ENCODE results near the gene ATP13A1.

Gene ATP13A1

DNA sequence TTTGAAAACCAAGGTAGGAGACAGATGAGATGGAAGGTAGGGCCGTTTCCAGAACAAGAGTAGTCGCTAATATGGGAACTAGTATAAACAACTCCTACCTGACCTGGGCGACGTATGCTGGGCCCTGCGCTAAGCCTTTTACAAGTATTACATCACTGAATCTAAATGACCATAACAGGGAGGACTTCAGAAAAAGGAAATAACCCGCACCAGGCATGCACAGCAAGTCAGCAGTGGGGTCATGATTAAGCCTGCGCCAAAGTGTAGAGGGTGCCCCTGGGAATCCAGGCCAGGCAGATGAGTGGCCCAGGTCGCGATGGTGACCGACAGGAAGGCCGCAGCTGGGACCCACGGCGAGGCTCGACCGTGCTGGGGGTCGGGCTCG lies 613 bp downstream of the ATP13A1 start:
- no peak for DNase-seq (ENCODE audit: low read depth in 2 of 2)

- no peak for DNase-seq (ENCODE audit: low read depth in 2 of 2)
These were observed 1.1 kb downstream of the ATP13A1 start for GRCh38 chr19:19662344-19662743.

- no peak for DNase-seq (ENCODE audit: low read depth in 2 of 2)
These were observed 1.7 kb downstream of the ATP13A1 start for GRCh38 chr19:19661675-19662251.

DNA sequence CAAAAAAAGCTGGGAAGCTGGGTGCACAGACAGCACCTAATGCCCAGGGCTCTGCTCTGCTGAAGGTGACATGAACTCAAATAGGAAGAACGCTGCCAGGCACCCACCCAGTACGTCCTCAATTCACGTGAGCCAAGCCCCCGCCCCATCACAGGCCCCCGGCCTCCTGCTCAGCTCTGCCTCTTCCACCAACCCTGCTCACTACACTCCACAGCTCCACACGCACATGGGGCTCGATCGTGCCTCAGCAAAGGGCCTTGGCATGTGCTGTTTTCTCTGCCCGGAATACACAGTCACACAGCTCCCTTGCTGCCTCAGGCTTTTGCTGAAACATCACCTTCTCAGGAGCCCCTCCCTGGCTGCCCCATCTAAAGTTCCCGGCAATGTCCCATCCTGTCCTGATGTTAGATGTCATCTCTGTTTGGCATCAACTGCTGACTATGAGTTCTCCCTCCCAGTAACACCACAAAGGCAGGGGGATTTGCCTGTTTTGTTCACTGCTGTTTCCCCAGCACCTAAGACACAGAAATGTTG lies 2.3 kb downstream of the ATP13A1 start:
- DNase-seq (ENCODE audit: low read depth in 2 of 2), result no peak

DNA sequence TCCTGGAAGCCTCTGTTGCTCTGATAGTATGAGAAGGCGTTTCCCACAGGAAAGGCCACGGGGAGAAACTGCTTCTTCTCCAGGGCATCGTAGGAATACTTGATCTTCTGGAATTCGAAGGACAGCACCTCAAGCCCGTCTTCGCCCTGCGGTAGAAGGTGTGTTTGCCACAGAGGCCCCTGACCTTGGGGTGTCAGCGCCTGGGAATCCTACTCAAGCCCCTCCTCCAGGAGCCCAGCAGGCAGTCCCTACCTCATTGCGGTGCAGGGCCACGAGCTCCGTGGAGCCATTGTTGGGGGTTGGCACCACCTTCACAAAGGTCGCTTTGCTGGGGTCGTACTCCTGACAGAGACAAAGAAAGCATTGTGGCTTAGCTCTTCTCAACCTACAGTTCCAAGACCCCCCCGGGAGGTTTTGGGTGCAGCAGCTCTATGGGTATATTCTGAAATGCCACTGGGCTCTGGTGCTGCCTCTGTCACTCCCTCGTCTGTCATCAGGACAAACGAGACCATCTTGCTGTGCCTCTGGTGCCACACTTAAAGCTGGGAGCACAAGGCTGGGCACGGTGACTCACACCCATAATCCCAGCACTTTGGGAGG lies 3.7 kb downstream of the ATP13A1 start:
- no peak for DNase-seq (ENCODE audit: low read depth in 2 of 2)

DNA sequence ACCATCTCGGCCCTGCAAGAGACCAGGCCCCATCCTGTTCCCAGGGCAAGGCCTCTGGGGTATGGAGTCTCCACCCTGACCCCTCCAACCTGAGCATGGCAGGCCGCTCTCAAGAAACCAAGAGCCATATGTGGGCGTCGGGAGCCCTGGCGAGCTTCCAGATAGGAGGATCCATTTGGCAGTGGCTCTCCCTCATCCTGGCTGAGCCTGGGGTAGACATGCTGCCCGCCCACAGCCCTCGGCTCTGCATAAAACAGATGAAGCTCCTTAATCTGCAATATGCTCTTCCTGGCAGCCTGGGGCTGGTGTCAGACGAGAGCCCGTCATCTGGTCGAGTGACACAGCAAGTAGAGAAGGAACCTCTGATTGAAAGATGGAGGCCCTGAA lies 6.1 kb downstream of the ATP13A1 start:
- no peak for DNase-seq (ENCODE audit: low read depth in 2 of 2)

- DNase-seq (ENCODE audit: low read depth in 2 of 2), result no peak
These were observed 6.8 kb downstream of the ATP13A1 start for GRCh38 chr19:19656451-19657396.

- no peak for DNase-seq (ENCODE audit: low read depth in 2 of 2)
These were observed 7.7 kb downstream of the ATP13A1 start for GRCh38 chr19:19655641-19656343.

GRCh38 chr19:19655051-19655594 lies 8.4 kb downstream of the ATP13A1 start:
- no peak for DNase-seq (ENCODE audit: low read depth in 2 of 2)

GRCh38 chr19:19654441-19654840 lies 9.0 kb downstream of the ATP13A1 start:
- DNase-seq (ENCODE audit: low read depth in 2 of 2), result no peak

- no peak for DNase-seq (ENCODE audit: low read depth in 2 of 2)
These were observed 9.8 kb downstream of the ATP13A1 start for GRCh38 chr19:19653597-19654147.

DNA sequence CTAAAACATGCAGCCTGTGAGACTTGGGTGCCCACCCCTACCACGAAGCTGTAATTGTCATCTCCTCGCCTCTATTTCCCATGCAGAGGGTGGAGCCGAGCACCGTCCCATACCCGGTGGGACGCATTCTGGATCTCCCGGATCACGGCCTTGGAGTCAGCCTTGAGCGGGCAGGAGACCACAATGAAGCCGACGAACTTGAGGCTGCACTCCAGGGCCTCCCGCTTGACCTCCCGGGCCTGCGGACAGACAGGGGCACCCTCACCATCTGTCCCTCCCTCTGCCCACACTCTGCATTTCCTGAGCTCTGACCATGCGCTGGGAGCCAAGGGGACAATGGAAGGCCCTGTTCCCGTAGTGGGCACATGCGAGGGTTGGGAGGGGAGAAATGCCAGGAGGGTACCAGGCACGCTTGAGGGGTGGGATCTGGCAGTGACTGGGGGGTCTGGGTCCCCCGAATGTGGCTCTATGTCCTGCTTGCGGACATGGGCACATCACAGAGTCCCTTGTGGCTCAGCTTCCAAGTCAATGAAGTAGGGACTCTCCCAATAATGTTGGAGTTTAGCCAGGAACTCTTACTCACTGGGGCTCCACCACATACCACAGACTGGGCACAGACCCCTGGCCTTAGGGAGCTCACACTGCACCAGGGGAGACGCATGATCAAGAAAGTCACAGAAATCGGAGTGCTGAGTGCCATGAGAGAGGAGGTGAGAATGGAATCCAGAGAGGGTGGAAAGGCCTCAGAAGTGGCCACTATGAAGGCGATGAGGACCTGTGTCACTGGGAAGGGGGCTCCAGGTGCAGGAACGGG lies 10.8 kb downstream of the ATP13A1 start:
- DNase-seq (ENCODE audit: low read depth in 2 of 2), result no peak

GRCh38 chr19:19651076-19651475 lies 12.4 kb downstream of the ATP13A1 start:
- DNase-seq (ENCODE audit: low read depth in 2 of 2), result no peak

- DNase-seq (ENCODE audit: low read depth in 2 of 2), result no peak
These were observed 13.1 kb downstream of the ATP13A1 start for GRCh38 chr19:19650331-19650730.

DNA sequence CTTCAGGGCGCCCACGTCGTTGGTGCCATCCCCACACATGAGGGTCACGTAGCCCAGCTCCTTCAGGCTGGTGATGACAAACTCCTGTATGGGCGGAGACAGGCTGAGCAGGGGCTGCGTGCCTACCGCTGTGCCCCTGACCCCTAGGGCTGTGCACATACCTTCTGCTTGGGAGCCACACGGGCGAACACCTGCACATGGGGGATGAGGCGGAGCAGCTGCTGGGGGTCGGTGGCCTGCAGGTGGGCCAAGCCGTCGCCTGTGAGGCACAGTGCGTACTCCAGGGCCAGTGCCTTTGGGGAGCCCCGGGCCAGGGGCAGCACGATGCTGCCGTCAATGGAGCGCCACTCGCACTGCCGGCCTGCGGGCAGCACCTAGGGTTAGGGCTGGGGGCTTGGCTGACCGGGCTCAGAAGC lies 13.9 kb downstream of the ATP13A1 start:
- no peak for DNase-seq (ENCODE audit: low read depth in 2 of 2)

GRCh38 chr19:19649155-19649554 lies 14.3 kb downstream of the ATP13A1 start:
- no peak for DNase-seq (ENCODE audit: low read depth in 2 of 2)

- no peak for DNase-seq (ENCODE audit: low read depth in 2 of 2)
These were observed 16.2 kb downstream of the ATP13A1 start for GRCh38 chr19:19647037-19647835.

- DNase-seq (ENCODE audit: low read depth in 2 of 2), result no peak
These were observed 18.1 kb downstream of the ATP13A1 start for GRCh38 chr19:19645233-19645870.

DNA sequence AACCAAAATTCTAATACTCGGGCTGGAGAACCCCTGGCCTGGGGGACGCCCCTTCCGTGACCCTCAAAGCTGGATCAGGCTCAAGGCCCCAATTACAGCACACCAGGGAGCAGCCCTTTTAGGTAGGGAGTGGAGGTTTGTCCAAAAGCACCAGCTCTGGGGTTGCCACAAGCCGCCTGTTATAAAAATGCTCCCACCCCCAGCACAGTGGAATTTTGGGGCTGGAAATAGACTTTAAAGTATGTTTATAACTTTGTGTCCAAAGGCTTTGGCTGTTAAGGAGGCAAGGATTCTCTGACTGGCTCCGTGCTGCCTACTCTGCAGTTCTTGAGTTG lies 19.5 kb downstream of the ATP13A1 start:
- no peak for DNase-seq (ENCODE audit: low read depth in 2 of 2)

All from stimulated activated CD8-positive, alpha-beta memory T cell treated with anti-CD3 and anti-CD28 coated beads, Interleukin-2, amount 100 ng/mL, for 1 hour (primary cell).